ENCODE results near the gene TMCO6.
"Not testable (repeated sequence)": the region's sequence is repeated elsewhere in the genome, so short reads cannot be mapped to it uniquely, and the experiment has no call there.

TMCO6 gene

GRCh38 chr5:140595538-140596300 is 43.5 kb upstream of the TMCO6 start:
- Histone ChIP-seq H3K27ac (no peak overlapping the region), H3K4me3 (no peak overlapping the region), H3K9me3 (no peaks in the 10 kb centered on the region), H3K4me1 (no peaks in the 10 kb centered on the region), H3K36me3 (no peaks in the 10 kb centered on the region), H3K27me3 (no peaks in the 10 kb centered on the region)
- intact Hi-C loops (cut with DNase I; ENCODE audit: low total_unique reads), result no loop called here
- DNase-seq, result peak in 1 of 2 donors; percentile 37
- no peak for TF ChIP-seq CTCF (IDR thresholded peaks at IDR 0.05)

- H3K36me3 ChIP-seq, result no peaks in the 10 kb centered on the region
- no peaks in the 10 kb centered on the region for H3K9me3 ChIP-seq
- DNase-seq, result no peak
- no peak for TF ChIP-seq CTCF (IDR thresholded peaks at IDR 0.05)
- intact Hi-C loops (cut with DNase I; ENCODE audit: low total_unique reads), result no loop called here
- H3K4me3 ChIP-seq, result no peak overlapping the region
- H3K27ac ChIP-seq, result no peak overlapping the region
- H3K4me1 ChIP-seq, result no peaks in the 10 kb centered on the region
- H3K27me3 ChIP-seq, result no peaks in the 10 kb centered on the region
These were observed 42.9 kb upstream of the TMCO6 start for GRCh38 chr5:140596321-140596741.

- intact Hi-C loops (cut with DNase I; ENCODE audit: low total_unique reads), result no loop called here
- H3K27ac ChIP-seq, result no peak overlapping the region
These were observed 40.4 kb upstream of the TMCO6 start for GRCh38 chr5:140598836-140599235.

GRCh38 chr5:140600096-140600495 is 39.2 kb upstream of the TMCO6 start:
- H3K27ac ChIP-seq, result no peak overlapping the region
- no peak for DNase-seq
- intact Hi-C loops (cut with DNase I; ENCODE audit: low total_unique reads), result no loop called here
- no peaks in the 10 kb centered on the region for H3K4me1 ChIP-seq
- no peak for TF ChIP-seq CTCF (IDR thresholded peaks at IDR 0.05)
- no peaks in the 10 kb centered on the region for H3K9me3 ChIP-seq
- no peaks in the 10 kb centered on the region for H3K36me3 ChIP-seq
- no peak overlapping the region for H3K4me3 ChIP-seq
- H3K27me3 ChIP-seq, result no peaks in the 10 kb centered on the region

More at GRCh38 chr5:140598836-140599235, 40.4 kb upstream of the TMCO6 start:
- Histone ChIP-seq H3K4me1 (no peaks in the 10 kb centered on the region), H3K27me3 (no peaks in the 10 kb centered on the region), H3K4me3 (no peak overlapping the region), H3K36me3 (no peaks in the 10 kb centered on the region), H3K9me3 (no peaks in the 10 kb centered on the region)
- no peak for TF ChIP-seq CTCF (IDR thresholded peaks at IDR 0.05)
- DNase-seq, result no peak

GRCh38 chr5:140602147-140602546 is 37.1 kb upstream of the TMCO6 start:
- Histone ChIP-seq H3K4me1 (no peaks in the 10 kb centered on the region), H3K9me3 (no peaks in the 10 kb centered on the region), H3K4me3 (no peak overlapping the region), H3K27ac (no peak overlapping the region), H3K36me3 (no peaks in the 10 kb centered on the region), H3K27me3 (no peaks in the 10 kb centered on the region)
- no peak for DNase-seq
- TF ChIP-seq CTCF (IDR thresholded peaks at IDR 0.05), result no peak
- intact Hi-C loops (cut with DNase I; ENCODE audit: low total_unique reads), result no loop called here

- H3K4me1 ChIP-seq; H3K27ac ChIP-seq; H3K9me3 ChIP-seq; H3K27me3 ChIP-seq; H3K4me3 ChIP-seq; H3K36me3 ChIP-seq; DNase-seq; intact Hi-C loops (cut with DNase I; ENCODE audit: low total_unique reads): not testable (repeated sequence)
These were observed 35.9 kb upstream of the TMCO6 start for GRCh38 chr5:140603446-140603698.
